Neural cell (in vitro differentiated cells): ENCODE results near the gene BCL2. TPM values are rescaled to one million over a fixed set of nuclear protein-coding genes. Genes with fewer than 3 reads are reported as not detected.

Experiments
- H2AFZ ChIP-seq: fragments of 200-600, 300-800 bp; sonication (generic), shearing (Covaris generic); 2 replicates; pipeline ENCODE4 v1.6.0; 2014; ENCODE audit warnings: low read depth, mild to moderate bottlenecking, antibody characterized with exemption, low read length, moderate library complexity
- H3F3A ChIP-seq: fragments of 200-600 bp; shearing (Covaris generic); 2 replicates; pipeline ENCODE4 v1.6.1; 2016; ENCODE audit warnings: mild to moderate bottlenecking, moderate library complexity, mixed read lengths, antibody characterized with exemption, low read length; ENCODE audit not compliant: insufficient read depth, poor library complexity, severe bottlenecking
- H3K27ac ChIP-seq: fragments of 200-600, 300-800 bp; sonication (generic), shearing (Covaris generic); 2 replicates; pipeline ENCODE4 v1.5.1; 2014; ENCODE audit warnings: mild to moderate bottlenecking, low read length, moderate library complexity
- H3K27me3 ChIP-seq: fragments of 300-800, 200-600 bp; sonication (generic), shearing (Covaris generic); 2 replicates; pipeline ENCODE4 v1.6.0; 2014; ENCODE audit warnings: mild to moderate bottlenecking, low read depth, low read length, moderate library complexity; ENCODE audit not compliant: insufficient read depth
- H3K36me3 ChIP-seq: fragments of 300-800, 200-600 bp; sonication (generic), shearing (Covaris generic); 2 replicates; pipeline ENCODE4 v1.5.1; 2014; ENCODE audit warnings: mild to moderate bottlenecking, antibody characterized with exemption, low read length, moderate library complexity; ENCODE audit not compliant: insufficient read depth
- H3K4me2 ChIP-seq: fragments of 300-800, 200-600 bp; sonication (generic), shearing (Covaris generic); 2 replicates; pipeline ENCODE4 v1.6.0; 2014; ENCODE audit warnings: mild to moderate bottlenecking, low read length
- H3K4me3 ChIP-seq: fragments of 300-800, 200-600 bp; sonication (generic), shearing (Covaris generic); 2 replicates; pipeline ENCODE4 v1.5.1; 2014; ENCODE audit warnings: mild to moderate bottlenecking, low read length, moderate library complexity
- H3K79me2 ChIP-seq: fragments of 200-600 bp; shearing (Covaris generic); replicated peaks from 2 replicates; pipeline ENCODE4 v1.6.0; 2014; ENCODE audit warnings: mild to moderate bottlenecking, low read length, moderate library complexity; ENCODE audit not compliant: insufficient read depth
- H3K9ac ChIP-seq: fragments of 300-800, 200-600 bp; sonication (generic), shearing (Covaris generic); 2 replicates; pipeline ENCODE4 v1.6.1; 2016; ENCODE audit warnings: mild to moderate bottlenecking, low read length, mixed read lengths
- H3K9me2 ChIP-seq: fragments of 200-600 bp; shearing (Covaris generic); 2 replicates; pipeline ENCODE4 v1.6.1; 2016; ENCODE audit warnings: mild to moderate bottlenecking, low read length, mixed read lengths; ENCODE audit not compliant: insufficient read depth
- H3K9me3 ChIP-seq: fragments of 200-600, 300-800 bp; sonication (generic), shearing (Covaris generic); 2 replicates; pipeline ENCODE4 v1.6.1; 2016; ENCODE audit warnings: mild to moderate bottlenecking, mixed run types, low read length, moderate library complexity, mixed read lengths
- H4K20me1 ChIP-seq: fragments of 200-600 bp; shearing (Covaris generic); 2 replicates; pipeline ENCODE4 v1.6.1; 2016; ENCODE audit warnings: mild to moderate bottlenecking, mixed run types; ENCODE audit not compliant: insufficient read depth
- EP300 ChIP-seq: fragments of 450-650 bp; conservative IDR thresholded peaks from 2 replicates; pipeline ENCODE4 v1.6.1; 2014; ENCODE audit warnings: antibody characterized with exemption, mild to moderate bottlenecking, moderate library complexity; ENCODE audit not compliant: poor library complexity, severe bottlenecking
- EZH2 ChIP-seq: fragments of 200-600, 300-800 bp; shearing (Covaris generic), sonication (generic); IDR thresholded peaks from 2 replicates; pipeline ENCODE4 v1.6.1; 2014; ENCODE audit warnings: antibody characterized with exemption, low read length, borderline replicate concordance, mild to moderate bottlenecking; ENCODE audit not compliant: insufficient read depth, poor library complexity, severe bottlenecking
- MXI1 ChIP-seq: fragments of 450-650 bp; conservative IDR thresholded peaks from 2 replicates; pipeline ENCODE4 v1.6.1; 2014; ENCODE audit warnings: antibody characterized with exemption, mild to moderate bottlenecking; ENCODE audit not compliant: poor library complexity, severe bottlenecking
- POLR2AphosphoS5 ChIP-seq: IDR thresholded peaks from 2 replicates; pipeline ENCODE4 v1.6.1; 2012
- RAD21 ChIP-seq: fragments of 450-650 bp; conservative IDR thresholded peaks from 2 replicates; pipeline ENCODE4 v1.6.1; 2014; ENCODE audit warnings: antibody characterized with exemption, mild to moderate bottlenecking, moderate library complexity
- REST ChIP-seq: IDR thresholded peaks from 2 replicates; pipeline ENCODE4 v1.6.1; 2012; ENCODE audit warnings: borderline replicate concordance
- SMC3 ChIP-seq: fragments of 450-650 bp; conservative IDR thresholded peaks from 2 replicates; pipeline ENCODE4 v1.6.1; 2014; ENCODE audit warnings: antibody characterized with exemption, mild to moderate bottlenecking, moderate library complexity; ENCODE audit not compliant: poor library complexity
- TAF1 ChIP-seq: IDR thresholded peaks from 2 replicates; pipeline ENCODE4 v1.6.1; 2012; ENCODE audit warnings: low read depth
- polyA plus RNA-seq: library from polyadenylated mRNA; depleted of rRNA; stranded (reverse); fragments of >200 nt; gene quantifications from 2 replicates; pipeline ENCODE4 v1.2.3, GENCODE V29; 2014
- TF ChIP-seq, protein P1 (sequence below): fragments of 450-650 bp; IDR thresholded peaks from 2 replicates; pipeline ENCODE4 v1.5.1; 2014; ENCODE audit warnings: antibody characterized with exemption, mild to moderate bottlenecking, moderate library complexity; ENCODE audit not compliant: poor library complexity, severe bottlenecking

BCL2 gene
- polyA plus RNA-seq, 1 donor from 2014 or later = 3.4 TPM

GRCh38 chr18:63175264-63175663 is 144.3 kb downstream of the BCL2 start:
- no peaks in the 10 kb centered on the region for H3K36me3 ChIP-seq

GRCh38 chr18:63173983-63174382 is 145.6 kb downstream of the BCL2 start:
- no peaks in the 10 kb centered on the region for H3K79me2 ChIP-seq
- no peaks in the 10 kb centered on the region for H4K20me1 ChIP-seq
- H3K4me3 ChIP-seq = no peak overlapping the region
- H3K27me3 ChIP-seq = no peaks in the 10 kb centered on the region
- no peaks in the 10 kb centered on the region for H3K36me3 ChIP-seq
- H3F3A ChIP-seq = no peaks in the 10 kb centered on the region
- TF ChIP-seq RAD21 = no peak
- TF ChIP-seq TAF1 = no peak
- TF ChIP-seq, protein P1, sequence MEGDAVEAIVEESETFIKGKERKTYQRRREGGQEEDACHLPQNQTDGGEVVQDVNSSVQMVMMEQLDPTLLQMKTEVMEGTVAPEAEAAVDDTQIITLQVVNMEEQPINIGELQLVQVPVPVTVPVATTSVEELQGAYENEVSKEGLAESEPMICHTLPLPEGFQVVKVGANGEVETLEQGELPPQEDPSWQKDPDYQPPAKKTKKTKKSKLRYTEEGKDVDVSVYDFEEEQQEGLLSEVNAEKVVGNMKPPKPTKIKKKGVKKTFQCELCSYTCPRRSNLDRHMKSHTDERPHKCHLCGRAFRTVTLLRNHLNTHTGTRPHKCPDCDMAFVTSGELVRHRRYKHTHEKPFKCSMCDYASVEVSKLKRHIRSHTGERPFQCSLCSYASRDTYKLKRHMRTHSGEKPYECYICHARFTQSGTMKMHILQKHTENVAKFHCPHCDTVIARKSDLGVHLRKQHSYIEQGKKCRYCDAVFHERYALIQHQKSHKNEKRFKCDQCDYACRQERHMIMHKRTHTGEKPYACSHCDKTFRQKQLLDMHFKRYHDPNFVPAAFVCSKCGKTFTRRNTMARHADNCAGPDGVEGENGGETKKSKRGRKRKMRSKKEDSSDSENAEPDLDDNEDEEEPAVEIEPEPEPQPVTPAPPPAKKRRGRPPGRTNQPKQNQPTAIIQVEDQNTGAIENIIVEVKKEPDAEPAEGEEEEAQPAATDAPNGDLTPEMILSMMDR = no peak
- no peak for TF ChIP-seq SMC3
- TF ChIP-seq MXI1 = no peak
- TF ChIP-seq REST = no peak
- no peak for TF ChIP-seq EZH2
- TF ChIP-seq EP300 = no peak
- TF ChIP-seq POLR2AphosphoS5 = no peak
- H3K9ac ChIP-seq = no peak overlapping the region
- no peaks in the 10 kb centered on the region for H3K9me3 ChIP-seq
- H2AFZ ChIP-seq = no peak overlapping the region
- no peak overlapping the region for H3K27ac ChIP-seq
- H3K9me2 ChIP-seq = no peaks in the 10 kb centered on the region
- H3K4me2 ChIP-seq = no peak overlapping the region

More at GRCh38 chr18:63175264-63175663, 144.3 kb downstream of the BCL2 start:
- Histone ChIP-seq H3K27ac (no peak overlapping the region), H3K27me3 (no peaks in the 10 kb centered on the region), H3K9me2 (no peaks in the 10 kb centered on the region), H4K20me1 (no peaks in the 10 kb centered on the region), H3K9ac (no peak overlapping the region), H3K4me2 (no peak overlapping the region), H2AFZ (no peak overlapping the region), H3K79me2 (no peaks in the 10 kb centered on the region), H3F3A (no peaks in the 10 kb centered on the region), H3K4me3 (no peak overlapping the region), H3K9me3 (no peaks in the 10 kb centered on the region)
- TF ChIP-seq TAF1 (no peak), EZH2 (no peak), REST (no peak)
- TF ChIP-seq, protein P1 = no peak
